Measurements from ENCODE around the gene SGCA.

- TF ChIP-seq EZH2 (IDR thresholded peaks at IDR 0.05; ENCODE audit: low read length) = no peak
- TF ChIP-seq, protein P1, sequence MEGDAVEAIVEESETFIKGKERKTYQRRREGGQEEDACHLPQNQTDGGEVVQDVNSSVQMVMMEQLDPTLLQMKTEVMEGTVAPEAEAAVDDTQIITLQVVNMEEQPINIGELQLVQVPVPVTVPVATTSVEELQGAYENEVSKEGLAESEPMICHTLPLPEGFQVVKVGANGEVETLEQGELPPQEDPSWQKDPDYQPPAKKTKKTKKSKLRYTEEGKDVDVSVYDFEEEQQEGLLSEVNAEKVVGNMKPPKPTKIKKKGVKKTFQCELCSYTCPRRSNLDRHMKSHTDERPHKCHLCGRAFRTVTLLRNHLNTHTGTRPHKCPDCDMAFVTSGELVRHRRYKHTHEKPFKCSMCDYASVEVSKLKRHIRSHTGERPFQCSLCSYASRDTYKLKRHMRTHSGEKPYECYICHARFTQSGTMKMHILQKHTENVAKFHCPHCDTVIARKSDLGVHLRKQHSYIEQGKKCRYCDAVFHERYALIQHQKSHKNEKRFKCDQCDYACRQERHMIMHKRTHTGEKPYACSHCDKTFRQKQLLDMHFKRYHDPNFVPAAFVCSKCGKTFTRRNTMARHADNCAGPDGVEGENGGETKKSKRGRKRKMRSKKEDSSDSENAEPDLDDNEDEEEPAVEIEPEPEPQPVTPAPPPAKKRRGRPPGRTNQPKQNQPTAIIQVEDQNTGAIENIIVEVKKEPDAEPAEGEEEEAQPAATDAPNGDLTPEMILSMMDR (optimal IDR thresholded peaks at IDR 0.05 in 1 of 3, IDR thresholded peaks at IDR 0.05 in 1 of 3, conservative IDR thresholded peaks at IDR 0.05 in 1 of 3; ENCODE audit: extremely low read depth in 1 of 3, insufficient read depth in 2 of 3, low read length in 3 of 3) = no peak
Measured at GRCh38 chr17:50190603-50191358, 25.0 kb downstream of the SGCA start.

All from keratinocyte (primary cell).